ENCODE results near the gene ARID3A.
"Not testable (repeated sequence)": the region's sequence is repeated elsewhere in the genome, so short reads cannot be mapped to it uniquely, and the experiment has no call there.

The ARID3A gene

GRCh38 chr19:925526-926322 lies at the start of gene ARID3A:
Gene ARID3A (plus strand): TSS chr19:926035. CDS start chr19:929529, 3,494 bp downstream.
- peak; percentile 93 for DNase-seq (ENCODE audit: low read depth, low spot score)

- no peak for DNase-seq (ENCODE audit: low read depth, low spot score)
Measured at GRCh38 chr19:876089-876488, 49.7 kb upstream of the ARID3A start.

GRCh38 chr19:876780-877314 lies 49.0 kb upstream of the ARID3A start:
- DNase-seq (ENCODE audit: low read depth, low spot score) = no peak

GRCh38 chr19:877992-878660 lies 47.7 kb upstream of the ARID3A start:
- DNase-seq (ENCODE audit: low read depth, low spot score) = not testable (repeated sequence)

GRCh38 chr19:878751-879561 lies 46.9 kb upstream of the ARID3A start:
- not testable (repeated sequence) for DNase-seq (ENCODE audit: low read depth, low spot score)

- no peak for DNase-seq (ENCODE audit: low read depth, low spot score)
Measured at GRCh38 chr19:879711-880438, 46.0 kb upstream of the ARID3A start.

- no peak for DNase-seq (ENCODE audit: low read depth, low spot score)
Measured at GRCh38 chr19:881385-882071, 44.3 kb upstream of the ARID3A start.

GRCh38 chr19:882871-883497 lies 42.9 kb upstream of the ARID3A start:
- DNase-seq (ENCODE audit: low read depth, low spot score) = no peak

GRCh38 chr19:883661-884211 lies 42.1 kb upstream of the ARID3A start:
- peak; percentile 36 for DNase-seq (ENCODE audit: low read depth, low spot score)

GRCh38 chr19:884420-885211 lies 41.2 kb upstream of the ARID3A start:
- no peak for DNase-seq (ENCODE audit: low read depth, low spot score)

GRCh38 chr19:885536-886224 lies 40.2 kb upstream of the ARID3A start:
- no peak for DNase-seq (ENCODE audit: low read depth, low spot score)

- peak; percentile 77 for DNase-seq (ENCODE audit: low read depth, low spot score)
Measured at GRCh38 chr19:887072-887471, 38.8 kb upstream of the ARID3A start.

GRCh38 chr19:887599-887998 lies 38.2 kb upstream of the ARID3A start:
- no peak for DNase-seq (ENCODE audit: low read depth, low spot score)

- no peak for DNase-seq (ENCODE audit: low read depth, low spot score)
Measured at GRCh38 chr19:888581-889385, 37.1 kb upstream of the ARID3A start.

GRCh38 chr19:889662-890295 lies 36.1 kb upstream of the ARID3A start:
- no peak for DNase-seq (ENCODE audit: low read depth, low spot score)

- no peak for DNase-seq (ENCODE audit: low read depth, low spot score)
Measured at GRCh38 chr19:890831-891230, 35.0 kb upstream of the ARID3A start.
